Measurements from ENCODE around the gene PMEPA1. TPM values are rescaled to one million over a fixed set of nuclear protein-coding genes. Genes with fewer than 3 reads are reported as not detected.

Gene PMEPA1
- total and polyA plus RNA-seq, 4 donors, result 0.61 to 1.5 (median 1.1) TPM

- peaks cover 0 to 3% (median 0%) of the 10 kb centered on the region in 4 donors for H3K27me3 ChIP-seq (ENCODE audit: control insufficient read depth in 4 of 4, insufficient read depth in 4 of 4, low read length in 3 of 4)
- no peak for DNase-seq (ENCODE audit: low spot score)
These were observed 111.3 kb downstream of the PMEPA1 start for GRCh38 chr20:57598491-57598890.

More at GRCh38 chr20:57598491-57598890, 111.3 kb downstream of the PMEPA1 start:
- peaks cover 0 to 11% (median 6%) of the 10 kb centered on the region in 4 donors for H3K4me1 ChIP-seq (ENCODE audit: control insufficient read depth in 4 of 4, insufficient read depth in 4 of 4, low read length in 3 of 4)
- H3K9me3 ChIP-seq (ENCODE audit: control insufficient read depth in 4 of 4, low read length in 3 of 4), result no peaks in the 10 kb centered on the region
- H3K9ac ChIP-seq (ENCODE audit: low read depth in 1 of 2, low read length in 2 of 2), result no peak overlapping the region
- no peak overlapping the region for H3K27ac ChIP-seq (ENCODE audit: low read depth in 1 of 2, low read length in 2 of 2)
- WGBS, result 86% methylated on average over 5 of the region's 5 CpGs
- no peak overlapping the region for H3K4me3 ChIP-seq (ENCODE audit: low read depth in 1 of 3, low read length in 3 of 3)
- no peaks in the 10 kb centered on the region for H3K36me3 ChIP-seq (ENCODE audit: control insufficient read depth in 4 of 4, insufficient read depth in 3 of 4, low read depth in 1 of 4, low read length in 3 of 4)
- TF ChIP-seq MAX (IDR thresholded peaks at IDR 0.05) (no peak), EGR1 (IDR thresholded peaks at IDR 0.05; ENCODE audit: low read depth in 2 of 2) (no peak), FOXA2 (IDR thresholded peaks at IDR 0.05) (no peak), ZBTB33 (IDR thresholded peaks at IDR 0.05) (no peak), NR2F2 (IDR thresholded peaks at IDR 0.05) (no peak), RXRA (IDR thresholded peaks at IDR 0.05) (no peak), SP1 (IDR thresholded peaks at IDR 0.05) (no peak), GABPA (IDR thresholded peaks at IDR 0.05 in 1 of 2, conservative IDR thresholded peaks at IDR 0.05 in 1 of 2) (no peak), ATF3 (IDR thresholded peaks at IDR 0.05) (no peak), YY1 (IDR thresholded peaks at IDR 0.05) (no peak), REST (IDR thresholded peaks at IDR 0.05) (no peak), HNF4A (conservative IDR thresholded peaks at IDR 0.05) (no peak), TAF1 (conservative IDR thresholded peaks at IDR 0.05) (no peak)

Other genes with a start within 250 kb of the PMEPA1 start
- under 1 TPM; 0.05 to 0.08 TPM for gene CTCFL, start 184.9 kb downstream of the PMEPA1 start, total RNA-seq
- gene CTCFL, start 184.9 kb downstream of the PMEPA1 start, polyA plus RNA-seq, result under 1 TPM in 1 of 2 donors, not detected in 1; 0.08 TPM
- gene PCK1, start 148.9 kb downstream of the PMEPA1 start, total RNA-seq, result 100 to 1,000 TPM in 1 of 2 donors, 1 to 10 TPM in 1; 8.9 to 532 TPM
- 100 to 1,000 TPM; 265 to 363 TPM for gene PCK1, start 148.9 kb downstream of the PMEPA1 start, polyA plus RNA-seq
- gene ZBP1, start 89.6 kb downstream of the PMEPA1 start, total RNA-seq, result under 1 TPM; 0.14 to 0.42 TPM
- under 1 TPM; 0.06 to 0.13 TPM for gene ZBP1, start 89.6 kb downstream of the PMEPA1 start, polyA plus RNA-seq